ENCODE results near the gene KRT80.

DNA sequence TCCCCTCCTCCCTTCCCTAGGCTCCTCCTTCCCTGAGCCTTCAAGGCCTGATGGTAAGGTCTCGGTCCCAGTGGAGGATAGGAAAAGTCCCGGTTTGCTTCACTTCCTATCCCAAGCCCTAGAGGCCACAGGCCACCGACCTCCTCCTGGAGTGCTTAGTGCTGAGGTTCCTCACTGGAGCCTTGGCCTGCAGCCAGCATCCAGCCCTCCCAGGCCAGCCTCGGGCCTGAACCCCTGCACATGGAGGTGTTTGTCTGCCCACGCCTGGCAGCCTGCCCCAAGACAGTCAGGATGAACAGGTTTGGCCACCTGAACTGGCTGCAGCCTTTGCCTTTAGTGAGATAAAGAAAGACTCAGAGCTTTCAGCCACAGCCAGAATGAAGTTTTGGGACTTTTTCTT lies 25.4 kb upstream of the KRT80 start:
- TF ChIP-seq, protein P1, sequence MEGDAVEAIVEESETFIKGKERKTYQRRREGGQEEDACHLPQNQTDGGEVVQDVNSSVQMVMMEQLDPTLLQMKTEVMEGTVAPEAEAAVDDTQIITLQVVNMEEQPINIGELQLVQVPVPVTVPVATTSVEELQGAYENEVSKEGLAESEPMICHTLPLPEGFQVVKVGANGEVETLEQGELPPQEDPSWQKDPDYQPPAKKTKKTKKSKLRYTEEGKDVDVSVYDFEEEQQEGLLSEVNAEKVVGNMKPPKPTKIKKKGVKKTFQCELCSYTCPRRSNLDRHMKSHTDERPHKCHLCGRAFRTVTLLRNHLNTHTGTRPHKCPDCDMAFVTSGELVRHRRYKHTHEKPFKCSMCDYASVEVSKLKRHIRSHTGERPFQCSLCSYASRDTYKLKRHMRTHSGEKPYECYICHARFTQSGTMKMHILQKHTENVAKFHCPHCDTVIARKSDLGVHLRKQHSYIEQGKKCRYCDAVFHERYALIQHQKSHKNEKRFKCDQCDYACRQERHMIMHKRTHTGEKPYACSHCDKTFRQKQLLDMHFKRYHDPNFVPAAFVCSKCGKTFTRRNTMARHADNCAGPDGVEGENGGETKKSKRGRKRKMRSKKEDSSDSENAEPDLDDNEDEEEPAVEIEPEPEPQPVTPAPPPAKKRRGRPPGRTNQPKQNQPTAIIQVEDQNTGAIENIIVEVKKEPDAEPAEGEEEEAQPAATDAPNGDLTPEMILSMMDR (IDR thresholded peaks at IDR 0.05 in 2 of 3, conservative IDR thresholded peaks at IDR 0.05 in 1 of 3; ENCODE audit: borderline replicate concordance in 1 of 3, insufficient read depth in 1 of 3, low read depth in 2 of 3, low read length in 2 of 3) = 0 out of 6 replicates have a peak, but pooled peaks of 1 of the 3 experiments have one; percentile 0
- TF ChIP-seq EZH2 (IDR thresholded peaks at IDR 0.05) = no peak
- no peak for TF ChIP-seq EZH2phosphoT487 (IDR thresholded peaks at IDR 0.05; ENCODE audit: borderline replicate concordance)
- TF ChIP-seq POLR2A (IDR thresholded peaks at IDR 0.05; ENCODE audit: borderline replicate concordance, extremely low read depth, insufficient read depth, insufficient read length) = no peak
- TF ChIP-seq ELF1 (IDR thresholded peaks at IDR 0.05; ENCODE audit: borderline replicate concordance, low read depth) = no peak
- peak; percentile 75 for TF ChIP-seq POLR2AphosphoS5 (IDR thresholded peaks at IDR 0.05; ENCODE audit: low read depth, low read length)
- TF ChIP-seq, protein P2, sequence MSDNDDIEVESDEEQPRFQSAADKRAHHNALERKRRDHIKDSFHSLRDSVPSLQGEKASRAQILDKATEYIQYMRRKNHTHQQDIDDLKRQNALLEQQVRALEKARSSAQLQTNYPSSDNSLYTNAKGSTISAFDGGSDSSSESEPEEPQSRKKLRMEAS (IDR thresholded peaks at IDR 0.05) = no peak
- TF ChIP-seq, protein P3, sequence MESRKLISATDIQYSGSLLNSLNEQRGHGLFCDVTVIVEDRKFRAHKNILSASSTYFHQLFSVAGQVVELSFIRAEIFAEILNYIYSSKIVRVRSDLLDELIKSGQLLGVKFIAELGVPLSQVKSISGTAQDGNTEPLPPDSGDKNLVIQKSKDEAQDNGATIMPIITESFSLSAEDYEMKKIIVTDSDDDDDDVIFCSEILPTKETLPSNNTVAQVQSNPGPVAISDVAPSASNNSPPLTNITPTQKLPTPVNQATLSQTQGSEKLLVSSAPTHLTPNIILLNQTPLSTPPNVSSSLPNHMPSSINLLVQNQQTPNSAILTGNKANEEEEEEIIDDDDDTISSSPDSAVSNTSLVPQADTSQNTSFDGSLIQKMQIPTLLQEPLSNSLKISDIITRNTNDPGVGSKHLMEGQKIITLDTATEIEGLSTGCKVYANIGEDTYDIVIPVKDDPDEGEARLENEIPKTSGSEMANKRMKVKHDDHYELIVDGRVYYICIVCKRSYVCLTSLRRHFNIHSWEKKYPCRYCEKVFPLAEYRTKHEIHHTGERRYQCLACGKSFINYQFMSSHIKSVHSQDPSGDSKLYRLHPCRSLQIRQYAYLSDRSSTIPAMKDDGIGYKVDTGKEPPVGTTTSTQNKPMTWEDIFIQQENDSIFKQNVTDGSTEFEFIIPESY (IDR thresholded peaks at IDR 0.05; ENCODE audit: extremely low read depth, insufficient replicate concordance, low read length) = no peak
- TF ChIP-seq, protein P4, sequence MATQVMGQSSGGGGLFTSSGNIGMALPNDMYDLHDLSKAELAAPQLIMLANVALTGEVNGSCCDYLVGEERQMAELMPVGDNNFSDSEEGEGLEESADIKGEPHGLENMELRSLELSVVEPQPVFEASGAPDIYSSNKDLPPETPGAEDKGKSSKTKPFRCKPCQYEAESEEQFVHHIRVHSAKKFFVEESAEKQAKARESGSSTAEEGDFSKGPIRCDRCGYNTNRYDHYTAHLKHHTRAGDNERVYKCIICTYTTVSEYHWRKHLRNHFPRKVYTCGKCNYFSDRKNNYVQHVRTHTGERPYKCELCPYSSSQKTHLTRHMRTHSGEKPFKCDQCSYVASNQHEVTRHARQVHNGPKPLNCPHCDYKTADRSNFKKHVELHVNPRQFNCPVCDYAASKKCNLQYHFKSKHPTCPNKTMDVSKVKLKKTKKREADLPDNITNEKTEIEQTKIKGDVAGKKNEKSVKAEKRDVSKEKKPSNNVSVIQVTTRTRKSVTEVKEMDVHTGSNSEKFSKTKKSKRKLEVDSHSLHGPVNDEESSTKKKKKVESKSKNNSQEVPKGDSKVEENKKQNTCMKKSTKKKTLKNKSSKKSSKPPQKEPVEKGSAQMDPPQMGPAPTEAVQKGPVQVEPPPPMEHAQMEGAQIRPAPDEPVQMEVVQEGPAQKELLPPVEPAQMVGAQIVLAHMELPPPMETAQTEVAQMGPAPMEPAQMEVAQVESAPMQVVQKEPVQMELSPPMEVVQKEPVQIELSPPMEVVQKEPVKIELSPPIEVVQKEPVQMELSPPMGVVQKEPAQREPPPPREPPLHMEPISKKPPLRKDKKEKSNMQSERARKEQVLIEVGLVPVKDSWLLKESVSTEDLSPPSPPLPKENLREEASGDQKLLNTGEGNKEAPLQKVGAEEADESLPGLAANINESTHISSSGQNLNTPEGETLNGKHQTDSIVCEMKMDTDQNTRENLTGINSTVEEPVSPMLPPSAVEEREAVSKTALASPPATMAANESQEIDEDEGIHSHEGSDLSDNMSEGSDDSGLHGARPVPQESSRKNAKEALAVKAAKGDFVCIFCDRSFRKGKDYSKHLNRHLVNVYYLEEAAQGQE (IDR thresholded peaks at IDR 0.05; ENCODE audit: low read depth) = no peak
- TF ChIP-seq RAD21 (IDR thresholded peaks at IDR 0.05; ENCODE audit: low read depth) = no peak
- TF ChIP-seq CEBPB (IDR thresholded peaks at IDR 0.05; ENCODE audit: low read depth) = no peak
